MM.1S (cell line): Measurements from ENCODE around the gene C4orf17.
A peak's percentile ranks its signal among the peaks of the same experiment; 100 is the strongest.

Source experiments
- DNase-seq: peaks from one replicate; pipeline ENCODE4 v3.0.0-alpha.2; 2015
- H2AFZ ChIP-seq: fragments of 300-600 bp; sonication (generic); 2 replicates; pipeline ENCODE4 v1.6.0; 2016; ENCODE audit warnings: antibody characterized with exemption, low read length
- H3F3A ChIP-seq: fragments of 300-600 bp; sonication (generic); 2 replicates; pipeline ENCODE4 v1.6.1; 2016; ENCODE audit warnings: mild to moderate bottlenecking, antibody characterized with exemption, low read length, moderate library complexity, mixed read lengths; ENCODE audit not compliant: insufficient read depth
- H3K27ac ChIP-seq: fragments of 300-600 bp; sonication (generic); 2 replicates; pipeline ENCODE4 v1.5.1; 2016; ENCODE audit warnings: mild to moderate bottlenecking, low read length
- H3K27me3 ChIP-seq: fragments of 300-600 bp; sonication (generic); replicated peaks from 2 replicates; pipeline ENCODE4 v1.6.0; 2016; ENCODE audit warnings: low read length; ENCODE audit not compliant: insufficient read depth
- H3K36me3 ChIP-seq: fragments of 300-600 bp; sonication (generic); replicated peaks from 2 replicates; pipeline ENCODE4 v1.6.1; 2016; ENCODE audit warnings: mild to moderate bottlenecking, low read length, mixed read lengths; ENCODE audit not compliant: insufficient read depth
- H3K4me1 ChIP-seq: fragments of 300-600 bp; sonication (generic); 2 replicates; pipeline ENCODE4 v1.6.1; 2016; ENCODE audit warnings: low read length, mixed read lengths
- H3K4me2 ChIP-seq: fragments of 300-600 bp; sonication (generic); 2 replicates; pipeline ENCODE4 v1.6.0; 2016; ENCODE audit warnings: low read depth, low read length
- H3K4me3 ChIP-seq: fragments of 300-600 bp; sonication (generic); 2 replicates; pipeline ENCODE4 v1.5.1; 2016; ENCODE audit warnings: low read length, mixed read lengths
- H3K79me2 ChIP-seq: fragments of 300-600 bp; sonication (generic); 2 replicates; pipeline ENCODE4 v1.6.1; 2016; ENCODE audit warnings: mixed run types, low read length, mixed read lengths
- H3K9ac ChIP-seq: fragments of 300-600 bp; sonication (generic); 2 replicates; pipeline ENCODE4 v1.6.1; 2016; ENCODE audit warnings: low read length, mixed read lengths
- H3K9me2 ChIP-seq: fragments of 300-600 bp; sonication (generic); replicated peaks from 2 replicates; pipeline ENCODE4 v1.6.1; 2016; ENCODE audit warnings: mild to moderate bottlenecking, low read length, mixed read lengths; ENCODE audit not compliant: insufficient read depth
- H3K9me3 ChIP-seq: fragments of 300-600 bp; sonication (generic); replicated peaks from 2 replicates; pipeline ENCODE4 v1.6.1; 2016; ENCODE audit warnings: mild to moderate bottlenecking, low read length, mixed read lengths; ENCODE audit not compliant: insufficient read depth
- H4K20me1 ChIP-seq: fragments of 300-600 bp; sonication (generic); 2 replicates; pipeline ENCODE4 v1.6.1; 2016; ENCODE audit warnings: mild to moderate bottlenecking, low read length, moderate library complexity, mixed read lengths; ENCODE audit not compliant: insufficient read depth
- CTCF ChIP-seq: fragments of 300-600 bp; sonication (generic); IDR thresholded peaks from 2 replicates; pipeline ENCODE4 v1.5.1; 2016; ENCODE audit warnings: antibody characterized with exemption, low read length, mixed read lengths
- EZH2 ChIP-seq: fragments of 300-600 bp; sonication (generic); optimal IDR thresholded peaks from 2 replicates; pipeline ENCODE3; 2017; ENCODE audit warnings: low read depth, mild to moderate bottlenecking, antibody characterized with exemption, low read length, mixed read lengths
- EZH2phosphoT487 ChIP-seq: fragments of 300-600 bp; sonication (generic); IDR thresholded peaks from 2 replicates; pipeline ENCODE4 v1.6.1; 2018; ENCODE audit warnings: antibody characterized with exemption, low read length

C4orf17 gene

GRCh38 chr4:99564921-99565320, 54.1 kb downstream of the C4orf17 start:
- Histone ChIP-seq H3K9ac (no peak overlapping the region), H3K4me2 (peak overlapping the region; percentile 75; the same call in 1 of the 2 replicates), H3K27me3 (no peaks in the 10 kb centered on the region), H3F3A (peaks cover 7% of the 10 kb centered on the region), H3K79me2 (no peaks in the 10 kb centered on the region), H3K9me2 (no peaks in the 10 kb centered on the region), H3K27ac (no peak overlapping the region), H4K20me1 (no peaks in the 10 kb centered on the region), H3K4me3 (no peak overlapping the region), H3K36me3 (no peaks in the 10 kb centered on the region), H2AFZ (peak overlapping the region; percentile 34), H3K9me3 (no peaks in the 10 kb centered on the region), H3K4me1 (peaks cover 7% of the 10 kb centered on the region)
- TF ChIP-seq CTCF: no peak
- TF ChIP-seq EZH2: no peak
- no peak for TF ChIP-seq EZH2phosphoT487
- DNase-seq: no peak

- Histone ChIP-seq H3K27me3 (no peaks in the 10 kb centered on the region), H3K9me2 (no peaks in the 10 kb centered on the region), H3K9ac (no peak overlapping the region), H3K36me3 (no peaks in the 10 kb centered on the region), H2AFZ (no peak overlapping the region), H3K4me1 (no peaks in the 10 kb centered on the region), H3K4me2 (no peak overlapping the region), H3K9me3 (no peaks in the 10 kb centered on the region), H3K27ac (no peak overlapping the region), H4K20me1 (no peaks in the 10 kb centered on the region), H3K79me2 (no peaks in the 10 kb centered on the region), H3F3A (no peaks in the 10 kb centered on the region), H3K4me3 (no peak overlapping the region)
- no peak for DNase-seq
- TF ChIP-seq EZH2 (no peak), CTCF (no peak), EZH2phosphoT487 (no peak)
These were observed 61.1 kb downstream of the C4orf17 start for GRCh38 chr4:99571883-99572282.

DNA sequence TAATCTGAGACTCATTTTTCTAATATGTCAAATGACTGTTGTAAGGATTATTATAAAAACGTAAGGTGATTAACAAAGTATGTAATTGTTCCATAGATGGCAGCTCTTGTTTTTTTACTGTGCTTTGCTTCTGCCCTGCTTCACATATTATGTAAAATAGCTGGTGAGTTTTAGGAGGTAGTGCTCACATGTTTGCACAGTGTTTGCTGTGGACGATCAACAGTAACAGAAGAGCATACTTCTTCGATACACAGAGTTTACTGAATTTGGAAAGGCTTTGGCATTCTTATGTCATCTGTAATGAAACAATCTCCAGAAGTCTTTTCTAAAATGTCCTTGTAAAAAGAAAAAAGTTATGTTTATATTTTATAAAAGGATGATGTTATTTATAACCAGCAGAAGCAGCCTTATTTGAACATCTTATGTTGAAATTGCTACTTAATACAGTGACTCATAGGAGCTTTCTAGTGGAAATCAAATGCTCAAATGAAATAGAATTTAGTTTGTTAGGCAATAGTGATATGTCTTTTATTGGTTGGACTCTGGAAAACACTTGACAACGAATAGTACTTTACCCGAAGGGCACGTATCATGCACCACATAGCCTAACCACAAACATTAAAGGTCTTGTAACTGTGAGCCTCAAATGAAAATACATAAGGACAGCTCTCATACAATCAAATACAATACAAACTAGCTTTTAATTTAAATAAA, 61.9 kb downstream of the C4orf17 start:
- Histone ChIP-seq H3K4me2 (no peak overlapping the region), H2AFZ (no peak overlapping the region), H3K9me3 (no peaks in the 10 kb centered on the region), H3K27ac (no peak overlapping the region), H3K4me1 (no peaks in the 10 kb centered on the region), H3K79me2 (no peaks in the 10 kb centered on the region), H3K9me2 (no peaks in the 10 kb centered on the region), H3K27me3 (no peaks in the 10 kb centered on the region), H3K4me3 (no peak overlapping the region), H3K9ac (no peak overlapping the region), H3F3A (no peaks in the 10 kb centered on the region), H4K20me1 (no peaks in the 10 kb centered on the region), H3K36me3 (no peaks in the 10 kb centered on the region)
- no peak for DNase-seq
- TF ChIP-seq EZH2phosphoT487: no peak
- TF ChIP-seq CTCF: no peak
- TF ChIP-seq EZH2: no peak
